Gastrocnemius medialis (tissue), 4 donors: ENCODE data around the gene RFTN1. TPM values are rescaled to one million over a fixed set of nuclear protein-coding genes. Genes with fewer than 3 reads are reported as not detected.

Experiments
- ATAC-seq, 2 donors: fragments of 150-250 bp; one replicate each; pipeline ENCODE4 v1.9.1; 2016
- DNase-seq, 2 donors: peaks; one replicate each; pipeline ENCODE4 v3.0.0-alpha.2; 2019
- H3K27ac ChIP-seq, 4 donors: fragments of 200-600 bp; sonication (generic); 1 replicate in 1 of 4; 2 replicates in 3 of 4; pipeline ENCODE4 v1.5.1; 2016 to 2018; ENCODE audit warnings: mild to moderate bottlenecking in 2 of 4, moderate library complexity in 1 of 4
- H3K27me3 ChIP-seq, 3 donors: fragments of 200-600 bp; sonication (generic) in 2 of 3; 1 replicate in 1 of 3; 2 replicates in 2 of 3; pipeline versions ENCODE4 v1.5.1 to v1.6.0; 2016 to 2019; ENCODE audit warnings: mild to moderate bottlenecking in 1 of 3, moderate library complexity in 1 of 3
- H3K36me3 ChIP-seq, 2 donors: fragments of 200-600 bp; sonication (generic) in 1 of 2; one replicate each; pipeline ENCODE4 v1.5.1; 2017 to 2018
- H3K4me1 ChIP-seq, 2 donors: fragments of 200-600 bp; sonication (generic) in 1 of 2; one replicate each; pipeline ENCODE4 v1.5.1; 2016 to 2017; ENCODE audit warnings: mild to moderate bottlenecking in 2 of 2
- H3K4me3 ChIP-seq, 4 donors: fragments of 200-600 bp; sonication (generic) in 3 of 4; 1 replicate in 1 of 4; 2 replicates in 3 of 4; pipeline ENCODE4 v1.5.1; 2016 to 2019; ENCODE audit warnings: mild to moderate bottlenecking in 2 of 4
- H3K9me3 ChIP-seq, 3 donors: fragments of 200-600 bp; sonication (generic) in 2 of 3; 1 replicate in 1 of 3; 2 replicates in 2 of 3; pipeline ENCODE4 v1.5.1; 2016 to 2019
- POLR2A ChIP-seq, 2 donors: fragments of 450-650 bp; IDR thresholded peaks; one replicate each; pipeline ENCODE4 v1.6.1; 2017; ENCODE audit warnings: antibody characterized with exemption in 2 of 2, mild to moderate bottlenecking in 2 of 2, moderate library complexity in 2 of 2
- in situ Hi-C, 4 donors: fragments of 200-750 bp; cut with MboI; loops; one replicate each; pipeline versions ENCODE4 v1.15.0 to v1.8.0; 2017; ENCODE audit warnings: low sequenced_read_pairs in 4 of 4
- intact Hi-C: fragments of 100-400 bp; cut with DNase I; formaldehyde crosslinking; loops from one replicate; pipeline ENCODE4 v1.15.1; 2023; ENCODE audit warnings: low total_unique reads
- total RNA-seq, 4 donors: library from RNA; depleted of rRNA; stranded (reverse); fragments of >200 nt; gene quantifications; one replicate each; pipeline versions ENCODE4 v1.1.0 to v1.2.3, GENCODE V29; 2016
- TF ChIP-seq, protein P1 (sequence below), 5 experiments: fragments of 450-650 bp in 3 of 5; fragments of 200-600 bp in 2 of 5; sonication (generic) in 2 of 5; IDR thresholded peaks in 4 of 5; conservative IDR thresholded peaks in 1 of 5; 1 replicate in 4 of 5; 2 replicates in 1 of 5; pipeline ENCODE4 v1.5.1; 2016 to 2019; ENCODE audit warnings: antibody characterized with exemption in 5 of 5, mild to moderate bottlenecking in 3 of 5, moderate library complexity in 3 of 5

RFTN1 gene
- total RNA-seq, 4 donors from 2014 or later: 10.7 to 22.8 (median 11.7) TPM

- in situ Hi-C loops (loop anchor here in 1 of 4 donors (25.0 kb wide), 1 partner anchor 916 kb away; the partner anchor contains the start of genes BTD and HACL1), intact Hi-C loops (no loop called here)
- H3K4me1 ChIP-seq: peaks cover 15 to 16% of the 10 kb centered on the region in 2 donors
- no peaks in the 10 kb centered on the region for H3K9me3 ChIP-seq
- H3K4me3 ChIP-seq: no peak overlapping the region
- TF ChIP-seq, protein P1, sequence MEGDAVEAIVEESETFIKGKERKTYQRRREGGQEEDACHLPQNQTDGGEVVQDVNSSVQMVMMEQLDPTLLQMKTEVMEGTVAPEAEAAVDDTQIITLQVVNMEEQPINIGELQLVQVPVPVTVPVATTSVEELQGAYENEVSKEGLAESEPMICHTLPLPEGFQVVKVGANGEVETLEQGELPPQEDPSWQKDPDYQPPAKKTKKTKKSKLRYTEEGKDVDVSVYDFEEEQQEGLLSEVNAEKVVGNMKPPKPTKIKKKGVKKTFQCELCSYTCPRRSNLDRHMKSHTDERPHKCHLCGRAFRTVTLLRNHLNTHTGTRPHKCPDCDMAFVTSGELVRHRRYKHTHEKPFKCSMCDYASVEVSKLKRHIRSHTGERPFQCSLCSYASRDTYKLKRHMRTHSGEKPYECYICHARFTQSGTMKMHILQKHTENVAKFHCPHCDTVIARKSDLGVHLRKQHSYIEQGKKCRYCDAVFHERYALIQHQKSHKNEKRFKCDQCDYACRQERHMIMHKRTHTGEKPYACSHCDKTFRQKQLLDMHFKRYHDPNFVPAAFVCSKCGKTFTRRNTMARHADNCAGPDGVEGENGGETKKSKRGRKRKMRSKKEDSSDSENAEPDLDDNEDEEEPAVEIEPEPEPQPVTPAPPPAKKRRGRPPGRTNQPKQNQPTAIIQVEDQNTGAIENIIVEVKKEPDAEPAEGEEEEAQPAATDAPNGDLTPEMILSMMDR (IDR thresholded peaks at IDR 0.05 in 4 of 5, conservative IDR thresholded peaks at IDR 0.05 in 1 of 5): no peak
- TF ChIP-seq POLR2A (IDR thresholded peaks at IDR 0.05): no peak
- no peaks in the 10 kb centered on the region for H3K36me3 ChIP-seq
- ATAC-seq: peak; percentile 89 to 91
- no peaks in the 10 kb centered on the region for H3K27me3 ChIP-seq
- DNase-seq: peak; percentile 60 to 73
- peak overlapping the region; percentile 84 to 85 (median 84) for H3K27ac ChIP-seq
Measured at GRCh38 chr3:16528106-16528505, 14.6 kb upstream of the RFTN1 start.

- no peaks in the 10 kb centered on the region for H3K27me3 ChIP-seq
- ATAC-seq (no peak), DNase-seq (no peak)
- no peaks in the 10 kb centered on the region for H3K9me3 ChIP-seq
- H3K4me3 ChIP-seq: no peak overlapping the region
- peaks cover 10% of the 10 kb centered on the region in 2 donors for H3K4me1 ChIP-seq
- H3K27ac ChIP-seq: no peak overlapping the region
- intact Hi-C loops: no loop called here
- TF ChIP-seq, protein P1 (IDR thresholded peaks at IDR 0.05 in 4 of 5, conservative IDR thresholded peaks at IDR 0.05 in 1 of 5): no peak
- no peak for TF ChIP-seq POLR2A (IDR thresholded peaks at IDR 0.05)
- no peaks in the 10 kb centered on the region for H3K36me3 ChIP-seq
- in situ Hi-C loops: no loop called here
Measured at GRCh38 chr3:16524196-16524595, 10.7 kb upstream of the RFTN1 start.

DNA sequence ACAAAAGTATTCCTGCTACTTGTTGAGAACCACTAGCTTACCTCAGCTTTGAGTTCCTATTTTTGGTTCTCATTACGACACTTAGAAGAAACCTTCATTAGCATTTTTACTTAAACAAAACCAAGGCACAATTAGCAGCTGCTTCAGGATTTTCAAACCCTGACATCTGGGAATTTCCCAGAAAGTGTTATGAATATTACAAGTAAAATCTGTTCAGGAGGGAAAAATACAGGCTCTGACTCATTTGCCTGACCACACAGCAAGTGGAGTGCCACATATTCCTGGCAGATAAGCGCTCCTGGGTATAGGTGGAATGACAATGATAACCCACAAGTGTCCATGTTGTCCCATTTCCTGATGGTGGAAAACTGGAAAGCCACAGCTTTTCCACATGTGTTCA, 10.3 kb upstream of the RFTN1 start:
- no peak overlapping the region for H3K27ac ChIP-seq
- peaks cover 6% of the 10 kb centered on the region in 2 donors for H3K4me1 ChIP-seq
- no peaks in the 10 kb centered on the region for H3K36me3 ChIP-seq
- no peak for ATAC-seq
- H3K4me3 ChIP-seq: no peak overlapping the region
- H3K27me3 ChIP-seq: no peaks in the 10 kb centered on the region
- TF ChIP-seq POLR2A (IDR thresholded peaks at IDR 0.05): no peak
- TF ChIP-seq, protein P1 (IDR thresholded peaks at IDR 0.05 in 4 of 5, conservative IDR thresholded peaks at IDR 0.05 in 1 of 5): no peak
- intact Hi-C loops: no loop called here
- in situ Hi-C loops: no loop called here
- no peak for DNase-seq
- H3K9me3 ChIP-seq: no peaks in the 10 kb centered on the region

- H3K27me3 ChIP-seq: no peaks in the 10 kb centered on the region
- TF ChIP-seq POLR2A (IDR thresholded peaks at IDR 0.05): no peak
- TF ChIP-seq, protein P1 (IDR thresholded peaks at IDR 0.05 in 4 of 5, conservative IDR thresholded peaks at IDR 0.05 in 1 of 5): no peak
- intact Hi-C loops: no loop called here
Measured at GRCh38 chr3:16522834-16523233, 9.3 kb upstream of the RFTN1 start.

More at GRCh38 chr3:16522834-16523233, 9.3 kb upstream of the RFTN1 start:
- in situ Hi-C loops: no loop called here
- no peak for DNase-seq
- Histone ChIP-seq H3K27ac (no peak overlapping the region), H3K9me3 (no peaks in the 10 kb centered on the region), H3K36me3 (no peaks in the 10 kb centered on the region), H3K4me3 (no peak overlapping the region), H3K4me1 (no peaks in the 10 kb centered on the region)
- ATAC-seq: no peak
